ENCODE results near the gene ZFAND5. TPM values are rescaled to one million over a fixed set of nuclear protein-coding genes. Genes with fewer than 3 reads are reported as not detected.

Gene ZFAND5
- total and polyA plus RNA-seq, 10 of the 15 experiments (the other 5 are each of a cell fraction or from before 2014, with no cell fraction given): 22.5 to 107 (median 63.3) TPM

DNA sequence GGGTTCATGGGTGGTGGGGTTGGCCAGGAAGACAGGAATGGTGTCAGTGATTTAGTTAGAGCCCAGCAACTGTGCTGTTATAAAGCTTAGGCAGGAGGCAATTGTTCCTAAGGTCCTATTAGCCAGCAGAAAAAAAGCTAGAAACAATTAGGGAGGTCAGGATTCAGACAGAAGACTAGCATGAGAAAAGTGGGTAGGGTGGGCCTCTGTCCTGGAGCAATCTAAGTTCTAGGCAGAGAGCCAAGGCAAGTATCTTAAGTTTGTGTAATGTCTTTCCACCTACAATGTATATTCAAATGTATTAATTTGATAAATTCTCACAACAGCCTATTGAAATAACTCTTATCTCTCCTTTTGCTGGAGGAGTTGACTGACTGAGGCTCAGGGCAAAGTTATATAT lies 6.1 kb upstream of the ZFAND5 start:
- ATAC-seq: no peak; the same call in 2 of the 3 replicates
- H3K4me2 ChIP-seq (ENCODE audit: control insufficient read depth, insufficient read depth): no peak overlapping the region
- in situ Hi-C loops (cut with MboI): no loop called here
- POLR2A ChIA-PET: no interaction called here
- TF ChIP-seq GATAD2B (conservative IDR thresholded peaks at IDR 0.05; ENCODE audit: low read depth): no peak
- no peak for TF ChIP-seq MTA2 (IDR thresholded peaks at IDR 0.05; ENCODE audit: low read depth)
- TF ChIP-seq GABPA (IDR thresholded peaks at IDR 0.05; ENCODE audit: low read depth): no peak
- TF ChIP-seq, protein P1, sequence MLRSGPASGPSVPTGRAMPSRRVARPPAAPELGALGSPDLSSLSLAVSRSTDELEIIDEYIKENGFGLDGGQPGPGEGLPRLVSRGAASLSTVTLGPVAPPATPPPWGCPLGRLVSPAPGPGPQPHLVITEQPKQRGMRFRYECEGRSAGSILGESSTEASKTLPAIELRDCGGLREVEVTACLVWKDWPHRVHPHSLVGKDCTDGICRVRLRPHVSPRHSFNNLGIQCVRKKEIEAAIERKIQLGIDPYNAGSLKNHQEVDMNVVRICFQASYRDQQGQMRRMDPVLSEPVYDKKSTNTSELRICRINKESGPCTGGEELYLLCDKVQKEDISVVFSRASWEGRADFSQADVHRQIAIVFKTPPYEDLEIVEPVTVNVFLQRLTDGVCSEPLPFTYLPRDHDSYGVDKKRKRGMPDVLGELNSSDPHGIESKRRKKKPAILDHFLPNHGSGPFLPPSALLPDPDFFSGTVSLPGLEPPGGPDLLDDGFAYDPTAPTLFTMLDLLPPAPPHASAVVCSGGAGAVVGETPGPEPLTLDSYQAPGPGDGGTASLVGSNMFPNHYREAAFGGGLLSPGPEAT (IDR thresholded peaks at IDR 0.05; ENCODE audit: low read depth): no peak
- no peak for TF ChIP-seq SREBF2 (IDR thresholded peaks at IDR 0.05; ENCODE audit: low read length)
- TF ChIP-seq EZH2 (IDR thresholded peaks at IDR 0.05; ENCODE audit: borderline replicate concordance, control insufficient read depth, low read depth, low read length): no peak
- TF ChIP-seq, protein P2, sequence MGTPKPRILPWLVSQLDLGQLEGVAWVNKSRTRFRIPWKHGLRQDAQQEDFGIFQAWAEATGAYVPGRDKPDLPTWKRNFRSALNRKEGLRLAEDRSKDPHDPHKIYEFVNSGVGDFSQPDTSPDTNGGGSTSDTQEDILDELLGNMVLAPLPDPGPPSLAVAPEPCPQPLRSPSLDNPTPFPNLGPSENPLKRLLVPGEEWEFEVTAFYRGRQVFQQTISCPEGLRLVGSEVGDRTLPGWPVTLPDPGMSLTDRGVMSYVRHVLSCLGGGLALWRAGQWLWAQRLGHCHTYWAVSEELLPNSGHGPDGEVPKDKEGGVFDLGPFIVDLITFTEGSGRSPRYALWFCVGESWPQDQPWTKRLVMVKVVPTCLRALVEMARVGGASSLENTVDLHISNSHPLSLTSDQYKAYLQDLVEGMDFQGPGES (IDR thresholded peaks at IDR 0.05): no peak
- TF ChIP-seq RBBP5 (conservative IDR thresholded peaks at IDR 0.05): no peak
- CTCF ChIA-PET: interaction anchor here (0.8 kb wide), 1 partner anchor 74 kb away, joined by 3 read pairs; no protein-coding TSS in a partner anchor
- H3K4me3 ChIP-seq: no peak overlapping the region
- no peaks in the 10 kb centered on the region for H4K20me1 ChIP-seq (ENCODE audit: control insufficient read depth, insufficient read depth)
- RAD21 ChIA-PET (ENCODE audit: unreplicated experiment): no interaction called here
- no peak overlapping the region for H2AFZ ChIP-seq (ENCODE audit: control insufficient read depth, low read depth, low read length)
- DNase-seq (ENCODE audit: low read depth, low spot score): no peak
- no TSS peak for BruUV-seq (replicated peaks)
- intact Hi-C loops (cut with micrococcal nuclease; ENCODE audit: unreplicated experiment): no loop called here
- no peak overlapping the region for H3K9ac ChIP-seq (ENCODE audit: control insufficient read depth, insufficient read depth, low read length)
- H3K27ac ChIP-seq (ENCODE audit: control insufficient read depth, insufficient read depth): no peak overlapping the region
- SMC1A ChIA-PET (ENCODE audit: uncharacterized antibody, unreplicated experiment): interaction anchor here (1.0 to 1.3 kb wide), 2 partner anchors 8 to 86 kb away, joined by 3 to 4 read pairs; no protein-coding TSS in a partner anchor
- no peaks in the 10 kb centered on the region for H3K4me1 ChIP-seq (ENCODE audit: control insufficient read depth, insufficient read depth, low read length)
- no peak for FAIRE-seq
- no peaks in the 10 kb centered on the region for H3K27me3 ChIP-seq (replicated peaks in 1 of 2; ENCODE audit: control insufficient read depth in 2 of 2, insufficient read depth in 2 of 2, low read length in 1 of 2)
- H3K36me3 ChIP-seq (ENCODE audit: control insufficient read depth in 2 of 2, insufficient read depth in 2 of 2, low read length in 1 of 2): no peaks in the 10 kb centered on the region
- no peaks in the 10 kb centered on the region for H3K79me2 ChIP-seq (ENCODE audit: control insufficient read depth, insufficient read depth, low read length)
- no peaks in the 10 kb centered on the region for H3K9me3 ChIP-seq (replicated peaks; ENCODE audit: control insufficient read depth, insufficient read depth, low read length)
